Measurements from ENCODE around the gene ATRAID.

GRCh38 chr2:27198627-27199026 lies 13.2 kb upstream of the ATRAID start:
- TF ChIP-seq LARP7 (IDR thresholded peaks at IDR 0.05) = no peak
- TF ChIP-seq CTCF (IDR thresholded peaks at IDR 0.05 in 2 of 3, conservative IDR thresholded peaks at IDR 0.05 in 1 of 3; ENCODE audit: control insufficient read depth in 2 of 3, extremely low read depth in 1 of 3, insufficient read depth in 1 of 3, low read depth in 3 of 3, low read length in 3 of 3) = no peak

Data from GM12878 (cell line).